Fibroblast of upper back skin (primary cell): ENCODE measurements around the gene PPM1L.

Experiments used
- DNase-seq: peaks from one replicate; pipeline ENCODE4 v3.0.0-alpha.2; 2013

The PPM1L gene

DNA sequence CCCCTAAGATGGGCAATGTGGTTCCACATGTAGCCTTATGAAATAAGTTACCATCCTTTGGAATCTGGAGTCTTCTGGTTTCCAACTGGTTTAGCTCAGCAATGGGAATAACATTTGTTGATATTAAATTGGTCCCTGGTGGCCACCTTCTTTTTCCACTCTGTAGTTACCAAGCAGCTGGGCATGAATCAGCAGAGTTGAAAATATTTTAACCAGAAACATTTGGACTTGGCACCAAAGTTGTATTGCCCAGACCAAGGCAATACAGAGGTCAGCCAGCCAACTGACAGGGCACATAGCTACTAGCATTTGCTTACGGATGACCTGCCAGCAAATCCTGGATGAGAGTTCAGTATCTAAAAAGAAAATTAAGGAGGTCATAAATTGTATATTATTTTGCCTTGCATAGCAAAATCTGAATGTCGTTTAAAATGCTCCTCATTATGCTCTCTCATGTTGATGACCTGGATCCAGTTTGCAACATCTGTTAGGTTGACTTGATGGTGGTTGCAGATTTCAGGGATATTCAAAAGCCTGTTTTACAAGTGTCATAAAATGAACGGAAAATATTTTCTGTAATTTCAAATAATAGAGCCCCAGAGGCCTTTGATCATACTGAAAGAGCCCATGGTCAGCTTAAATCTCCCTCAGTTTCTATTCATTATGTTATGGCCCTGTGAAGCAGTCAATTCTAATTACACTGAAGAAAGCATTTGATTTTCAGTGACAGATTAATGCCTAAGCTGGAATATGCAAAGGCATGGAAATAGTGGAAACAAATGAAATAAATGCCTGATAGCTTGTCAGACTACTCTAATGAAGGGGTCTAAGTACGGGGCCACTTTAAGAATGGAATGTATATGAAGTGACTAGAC, 54.6 kb downstream of the PPM1L start:
- DNase-seq, result peak; percentile 6

DNA sequence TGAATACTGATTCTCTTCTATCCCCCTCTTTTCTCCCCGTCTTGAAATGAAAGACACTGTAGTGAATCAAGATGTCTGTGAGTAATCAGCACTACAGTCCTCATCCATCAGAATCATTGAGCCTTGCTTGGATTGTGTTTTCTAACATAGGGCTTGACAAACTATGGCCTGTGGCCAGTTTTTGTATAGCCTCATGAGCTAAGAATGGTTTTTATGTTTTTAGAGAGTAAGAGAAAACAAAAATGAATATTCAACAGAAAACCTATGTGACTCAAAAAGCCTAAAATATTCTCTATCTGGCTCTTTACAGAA, 55.2 kb downstream of the PPM1L start:
- DNase-seq, result no peak

DNA sequence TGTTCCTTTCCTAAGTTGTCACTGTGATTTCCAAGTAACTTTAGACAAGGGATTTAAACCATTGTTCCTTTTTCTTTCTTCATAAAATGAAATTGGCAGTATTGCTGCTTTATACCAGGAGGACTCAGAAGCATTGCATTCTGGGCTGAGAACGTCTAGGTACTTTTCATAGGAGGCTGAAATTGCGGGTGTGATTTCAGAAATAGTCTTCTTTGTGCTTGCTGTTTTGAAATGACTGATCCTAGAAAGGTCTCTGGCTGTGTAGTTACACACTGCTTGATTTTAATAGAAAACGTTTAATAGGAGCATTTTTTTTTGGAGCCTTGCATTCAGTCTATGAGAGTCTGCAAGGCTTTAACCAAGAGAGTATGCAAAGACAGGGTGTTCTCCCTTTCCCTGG, 56.3 kb downstream of the PPM1L start:
- DNase-seq, result no peak

DNA sequence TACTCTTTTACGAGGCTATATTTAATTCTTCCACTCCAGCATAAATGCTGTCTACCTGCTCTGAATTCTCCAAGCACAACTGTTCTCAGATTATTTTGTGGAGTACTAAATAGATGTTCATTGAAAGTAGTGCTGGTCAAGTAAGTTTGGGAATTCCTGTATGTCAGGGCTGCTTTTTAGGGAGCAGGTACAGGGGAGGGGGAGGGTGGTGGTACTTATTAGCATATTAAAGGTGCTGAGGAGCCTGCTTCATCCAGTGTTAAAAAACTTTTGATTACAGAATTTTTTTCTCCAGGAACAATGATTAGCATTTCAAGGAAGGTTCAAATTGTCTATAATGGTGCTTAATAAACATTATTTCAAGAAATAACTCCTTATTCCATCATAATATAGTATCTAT, 59.2 kb downstream of the PPM1L start:
- DNase-seq, result no peak

DNA sequence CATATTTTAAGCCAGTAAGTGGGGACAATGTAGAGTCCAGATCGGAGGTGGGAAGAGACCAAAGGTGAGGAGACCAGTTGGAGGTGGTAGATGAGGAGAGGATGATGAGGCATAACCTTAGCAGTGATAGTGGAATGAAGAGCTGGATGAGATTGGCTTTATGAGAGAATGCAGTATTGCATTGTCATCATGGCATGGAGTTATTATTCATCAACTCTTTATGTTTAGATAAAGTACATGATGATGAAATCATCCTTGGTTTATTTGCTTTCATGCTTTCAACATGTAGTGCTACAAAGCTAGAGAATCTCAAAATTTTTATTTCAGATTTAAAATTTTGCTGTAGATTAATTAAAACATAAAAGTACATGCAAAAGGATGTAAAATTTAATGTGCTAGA, 64.0 kb downstream of the PPM1L start:
- DNase-seq, result no peak

DNA sequence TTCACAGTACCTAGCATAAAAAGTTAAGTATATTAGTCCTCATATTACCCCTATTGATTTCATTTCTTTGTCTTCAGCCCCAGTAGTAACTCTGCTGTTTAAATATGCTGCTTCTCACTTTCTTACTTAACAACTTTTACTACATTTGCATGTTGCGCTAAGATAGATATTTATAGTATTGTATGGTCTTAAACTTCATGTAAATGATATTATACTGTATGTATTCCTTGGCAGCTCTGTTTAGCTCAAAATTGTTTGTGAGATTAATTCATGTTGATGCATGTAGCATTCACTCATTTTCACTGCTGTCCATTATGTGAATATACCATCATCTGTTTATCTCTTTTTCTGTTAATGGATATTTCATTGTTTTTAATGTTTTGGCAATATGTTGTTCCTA, 64.4 kb downstream of the PPM1L start:
- no peak for DNase-seq

DNA sequence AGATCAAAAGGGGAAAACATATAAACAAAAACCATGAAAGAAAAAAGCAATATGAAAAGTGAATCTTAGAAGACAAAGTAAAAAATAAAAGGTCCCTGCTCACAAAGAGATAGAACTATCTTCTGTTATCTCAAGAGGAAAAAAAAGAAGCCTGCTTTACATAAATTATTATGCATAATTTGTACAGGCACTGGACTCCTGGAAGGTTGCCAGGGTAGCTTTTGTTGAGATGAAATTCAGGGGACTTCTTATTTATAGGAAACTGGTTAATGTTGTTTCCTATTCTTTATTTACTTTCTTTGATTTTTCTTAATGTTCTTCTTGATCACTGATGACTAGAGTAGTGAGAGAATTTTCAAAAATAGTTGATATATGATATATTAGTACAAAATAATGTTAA, 66.9 kb downstream of the PPM1L start:
- DNase-seq, result no peak

DNA sequence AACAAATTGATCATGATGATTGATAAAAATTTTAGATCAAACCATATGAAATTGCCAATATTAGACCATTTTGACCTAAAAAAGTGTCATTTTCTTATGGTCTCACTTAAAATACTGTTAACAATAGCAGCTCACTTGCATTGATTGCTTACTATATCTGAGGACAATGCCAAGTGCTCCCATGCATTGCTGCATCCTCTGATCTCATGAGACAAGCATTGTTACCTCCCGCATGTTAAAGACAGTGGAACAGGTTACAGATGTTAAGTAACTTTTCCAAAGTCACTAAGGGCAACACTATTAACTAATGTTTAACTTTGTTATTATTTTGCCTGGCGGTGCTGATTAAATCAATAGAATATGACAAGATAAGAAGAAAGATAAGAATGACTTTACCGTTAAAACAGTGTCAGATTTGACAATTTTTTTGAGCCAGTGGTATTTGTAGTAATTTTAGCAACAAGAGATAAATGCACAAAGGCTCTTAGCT, 69.3 kb downstream of the PPM1L start:
- no peak for DNase-seq

DNA sequence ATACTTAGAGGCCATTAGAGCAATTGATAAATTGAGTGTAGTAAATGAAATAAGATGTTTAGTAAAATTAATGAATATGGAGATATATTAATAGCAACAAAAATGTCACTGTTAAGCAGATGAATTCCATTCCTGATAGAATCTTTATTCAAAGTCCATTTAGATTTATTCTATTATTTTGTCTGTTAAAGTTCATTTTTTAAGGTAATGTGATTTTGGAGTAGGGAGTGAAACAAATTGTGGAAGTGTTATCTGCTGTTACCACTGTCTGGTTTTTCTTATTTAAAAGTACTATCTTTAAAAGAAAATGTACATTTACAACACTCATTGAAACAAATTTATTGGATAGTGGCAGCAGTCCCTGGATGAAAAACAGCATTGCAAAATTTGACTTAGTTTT, 70.4 kb downstream of the PPM1L start:
- no peak for DNase-seq

DNA sequence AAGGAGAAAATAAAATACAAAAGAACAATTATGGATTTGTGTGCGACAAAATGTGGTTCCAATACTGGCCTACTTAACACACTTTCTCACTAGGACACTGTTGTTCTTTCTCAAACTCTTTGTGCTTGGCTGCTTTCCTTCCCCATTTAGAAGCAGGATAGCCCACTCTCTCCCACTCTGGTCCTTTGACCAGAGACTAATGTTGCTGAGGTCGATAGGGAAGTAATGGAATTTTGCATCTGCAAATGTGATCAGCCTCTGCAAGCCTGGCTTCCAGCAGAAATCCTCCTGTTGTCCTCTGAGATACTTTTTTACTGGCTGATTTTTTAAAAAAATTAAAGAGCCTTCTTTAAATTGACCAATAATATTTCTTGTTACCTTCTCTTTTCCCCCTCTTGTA, 71.0 kb downstream of the PPM1L start:
- DNase-seq, result no peak

DNA sequence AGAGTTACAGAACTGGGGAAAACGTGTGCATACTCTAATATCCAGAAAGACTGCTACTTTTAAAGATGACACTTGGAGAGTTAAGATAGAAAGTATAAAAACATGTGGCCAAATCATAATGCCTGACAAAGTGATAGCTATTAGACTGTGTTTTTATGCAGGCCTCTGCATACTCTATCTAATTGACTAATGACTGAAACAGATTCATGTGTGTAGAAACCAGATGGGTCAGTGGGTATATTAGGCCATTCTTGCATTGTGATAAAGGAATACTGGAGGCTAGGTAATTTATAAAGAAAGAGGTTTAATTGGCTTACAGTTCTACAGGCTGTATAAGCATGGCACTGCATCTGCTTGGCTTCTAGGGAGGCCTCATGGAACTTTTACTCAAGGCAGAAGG, 71.5 kb downstream of the PPM1L start:
- no peak for DNase-seq

DNA sequence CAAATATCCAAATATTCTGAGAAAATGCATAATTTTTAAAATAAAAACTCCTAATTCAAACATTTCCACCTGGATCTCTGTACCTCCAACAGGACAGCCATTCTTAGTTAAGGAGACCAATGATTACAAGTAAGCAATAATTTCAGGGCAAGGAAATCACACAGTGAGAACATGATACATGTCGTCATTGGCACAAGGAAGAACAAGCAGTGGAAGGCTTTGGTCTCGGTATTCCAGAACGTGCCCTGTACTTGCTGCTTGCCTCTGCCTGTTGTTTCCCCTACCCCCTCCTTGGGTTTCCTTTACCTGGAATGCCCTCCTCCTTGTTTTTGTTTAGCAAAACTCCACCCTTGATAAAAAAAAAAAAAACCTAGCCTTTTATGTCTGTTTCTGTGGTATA, 72.8 kb downstream of the PPM1L start:
- no peak for DNase-seq

DNA sequence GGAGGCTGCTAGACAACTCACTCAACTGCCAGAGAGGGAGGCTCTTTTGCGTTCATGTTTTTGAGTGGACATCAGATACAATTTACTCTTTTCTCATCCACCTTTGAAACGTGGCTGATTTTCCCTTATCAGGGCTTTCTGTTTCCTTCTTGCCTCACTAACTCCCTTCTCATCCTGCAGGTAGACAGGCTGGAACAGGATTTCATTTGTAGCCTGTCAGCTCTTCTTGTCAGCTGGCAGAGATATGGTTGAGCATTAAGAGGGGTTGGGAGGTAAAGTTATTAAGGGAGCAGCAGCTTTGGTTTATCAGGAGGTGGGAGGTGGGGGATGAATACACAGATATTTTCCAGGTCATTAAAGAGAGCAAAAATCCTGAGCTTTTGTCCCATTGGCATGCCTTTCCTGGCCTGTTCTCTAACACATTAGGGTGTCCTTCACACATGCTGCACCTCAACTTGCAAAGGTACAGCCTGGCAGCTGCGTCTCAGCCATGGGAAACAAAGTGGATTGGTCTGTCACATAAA, 73.5 kb downstream of the PPM1L start:
- no peak for DNase-seq

DNA sequence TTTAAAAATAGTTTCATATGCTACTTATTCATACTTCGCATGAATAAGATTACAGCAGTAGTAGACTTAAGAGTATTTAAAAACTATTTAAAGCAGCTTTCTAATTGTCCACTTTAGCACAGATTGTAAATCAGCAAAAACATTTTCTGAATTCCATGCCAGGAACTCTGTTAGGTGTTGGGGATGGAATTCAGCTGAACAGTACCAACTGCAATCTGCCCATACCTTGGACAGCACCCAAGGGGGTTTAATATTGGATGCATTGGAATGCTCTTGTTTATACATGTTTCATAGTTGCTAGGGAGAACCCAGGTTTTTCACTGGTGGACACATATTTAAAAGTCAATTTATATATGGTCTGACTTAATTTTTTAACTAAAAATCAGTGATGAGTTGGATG, 74.8 kb downstream of the PPM1L start:
- peak; percentile 4 for DNase-seq

DNA sequence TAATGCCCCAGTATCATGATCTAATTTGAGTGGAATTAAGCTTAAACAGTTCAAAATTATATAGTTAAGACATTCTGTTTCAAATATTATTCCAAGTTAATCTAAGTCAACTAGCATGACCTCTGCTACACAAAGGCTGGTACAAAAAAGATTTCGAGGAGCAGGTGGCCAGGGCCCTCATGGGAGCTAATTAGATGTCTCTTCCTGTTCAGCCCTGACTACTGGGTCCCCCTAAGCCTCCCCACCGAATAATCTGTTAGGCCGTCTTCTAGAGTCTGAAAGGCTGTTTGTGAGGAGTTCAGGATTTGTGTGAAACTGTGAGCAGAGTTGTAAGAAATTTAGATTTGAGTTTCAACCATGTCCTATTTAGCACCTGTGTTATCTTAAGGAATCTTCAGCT, 75.4 kb downstream of the PPM1L start:
- no peak for DNase-seq

DNA sequence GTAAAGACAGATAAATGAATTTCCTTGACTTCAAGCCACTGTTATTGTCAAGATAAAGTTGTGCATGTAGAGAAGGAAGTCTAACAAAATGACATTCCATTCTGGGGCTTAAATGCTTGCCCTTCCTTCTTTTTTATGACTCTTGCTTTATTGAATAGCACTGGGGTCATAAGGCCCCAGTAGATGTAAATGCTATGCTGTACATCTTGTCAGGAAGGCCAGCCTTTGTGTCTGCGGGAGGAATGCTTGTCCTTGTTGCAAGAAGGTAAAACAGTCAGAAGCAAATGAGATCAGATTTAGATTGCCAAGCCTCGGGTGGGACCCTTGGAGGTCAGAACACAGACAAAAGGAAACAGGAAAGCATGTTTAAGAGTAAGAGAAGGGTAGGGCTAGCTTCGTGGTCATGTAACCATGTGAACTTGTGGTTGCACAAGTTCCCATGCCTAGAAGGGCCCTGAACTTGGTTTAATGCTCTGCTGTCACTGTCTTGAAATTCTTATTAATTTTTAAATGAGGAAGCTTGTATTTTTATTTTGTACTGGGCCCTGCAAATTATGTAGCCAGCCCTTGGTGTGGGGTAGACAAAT, 81.5 kb downstream of the PPM1L start:
- no peak for DNase-seq

DNA sequence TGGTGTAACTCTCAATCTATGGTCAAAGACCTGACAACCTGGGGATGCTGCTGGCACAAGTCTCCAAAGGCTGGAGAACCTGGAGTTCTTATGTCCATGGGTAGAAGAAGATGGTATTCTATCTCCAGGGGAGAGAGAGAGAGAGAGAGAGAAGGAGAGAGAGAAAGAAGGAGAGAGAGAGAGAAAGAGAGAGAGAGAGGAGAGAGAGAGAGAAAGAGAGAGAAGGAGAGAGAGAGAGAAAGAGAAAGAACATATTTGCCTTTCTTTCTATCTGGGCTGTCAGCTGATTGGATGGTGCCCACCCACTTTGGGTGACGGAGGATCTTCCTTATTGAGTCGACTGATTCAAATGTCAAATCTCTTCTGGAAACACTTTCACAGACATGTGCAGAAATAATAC, 84.6 kb downstream of the PPM1L start:
- no peak for DNase-seq

DNA sequence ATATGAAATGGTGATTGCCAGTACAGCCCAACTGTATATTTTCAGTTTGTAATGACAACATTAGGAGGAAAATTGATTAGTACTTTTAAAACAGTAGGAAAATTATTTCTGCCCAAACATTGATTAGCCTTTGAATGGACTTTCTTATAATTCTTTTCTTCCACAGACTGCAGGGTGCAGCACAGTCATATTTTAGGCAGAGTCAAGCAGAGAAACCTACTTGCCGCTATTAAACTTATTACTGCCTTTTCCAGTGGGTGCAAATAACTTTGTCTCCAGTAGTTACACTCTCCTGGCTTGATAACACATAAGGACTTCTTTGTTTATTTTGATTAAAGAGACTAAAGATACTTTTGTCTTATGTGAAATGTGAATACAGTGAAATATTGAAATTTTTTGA, 85.4 kb downstream of the PPM1L start:
- no peak for DNase-seq

DNA sequence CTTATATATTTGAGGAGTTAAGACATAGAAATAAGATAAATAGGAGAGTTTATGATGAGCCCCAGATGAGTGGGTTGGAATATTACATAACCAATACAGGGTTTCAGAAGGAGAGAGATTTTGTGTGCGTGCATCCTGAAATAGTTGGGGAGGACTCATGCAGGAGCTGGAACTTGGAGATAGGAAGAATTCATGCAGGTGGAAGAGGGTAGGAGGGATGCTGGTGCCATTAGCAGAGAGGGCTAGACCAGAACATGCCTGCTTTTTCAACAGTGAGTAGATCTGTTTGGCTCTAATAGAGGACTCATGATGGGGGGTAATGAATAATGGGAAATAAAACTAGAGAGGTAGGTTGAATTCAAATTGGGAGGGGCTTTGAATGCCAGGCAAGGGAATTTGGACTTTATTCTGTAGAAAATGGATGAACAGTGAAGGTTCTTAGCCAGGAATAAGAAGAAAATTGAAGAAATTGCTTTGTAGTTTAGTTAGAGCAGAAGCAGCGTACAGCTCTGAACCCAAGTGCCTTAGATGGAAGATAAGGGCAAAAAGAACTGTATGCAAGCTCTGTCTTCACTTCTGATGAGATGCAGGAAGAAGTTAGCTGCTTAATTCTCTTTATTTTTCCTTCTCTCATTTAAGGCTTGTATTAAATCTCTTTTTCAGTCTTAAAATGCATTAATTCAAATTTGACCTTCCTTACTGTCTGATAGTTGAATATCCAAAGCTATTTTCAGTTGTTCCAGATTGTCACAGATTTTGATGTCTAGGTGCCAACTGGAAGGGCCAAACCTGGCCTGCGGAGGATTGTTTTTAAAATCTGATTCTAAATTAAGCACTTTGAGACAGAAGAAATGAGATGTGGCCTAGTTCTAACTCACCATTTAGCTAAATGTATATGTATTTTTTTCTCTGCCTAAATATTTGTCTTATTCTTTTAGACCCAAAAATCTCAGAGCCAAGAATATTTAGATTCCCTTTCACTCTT, 86.3 kb downstream of the PPM1L start:
- DNase-seq, result no peak

DNA sequence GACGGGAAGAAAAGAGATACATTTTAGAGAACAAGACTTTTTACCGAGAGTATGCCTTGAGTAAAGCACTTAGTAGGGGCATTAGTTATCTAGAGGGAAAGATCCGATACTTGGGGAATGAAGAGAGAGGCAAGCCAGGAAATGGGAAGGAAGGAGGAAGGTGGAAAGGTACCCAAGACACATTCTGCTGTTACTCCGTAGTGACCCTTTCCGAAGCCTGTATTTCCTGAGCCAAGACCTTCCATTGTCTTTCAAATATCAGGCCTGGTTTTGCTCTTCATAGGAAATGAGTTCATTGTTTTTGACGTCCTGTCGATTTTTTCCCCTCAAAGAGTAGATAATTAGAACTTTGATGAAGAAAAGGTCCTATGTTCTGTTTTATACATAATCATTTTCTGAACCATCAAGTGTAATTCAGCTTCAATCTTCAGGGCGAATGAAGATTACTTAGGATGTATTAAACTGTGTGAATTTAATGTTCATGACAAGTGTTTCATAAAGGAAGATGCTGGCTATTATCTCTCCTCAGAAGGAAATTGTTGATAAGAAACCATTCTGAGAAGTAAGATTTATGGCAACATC, 95.7 kb downstream of the PPM1L start:
- DNase-seq, result no peak

DNA sequence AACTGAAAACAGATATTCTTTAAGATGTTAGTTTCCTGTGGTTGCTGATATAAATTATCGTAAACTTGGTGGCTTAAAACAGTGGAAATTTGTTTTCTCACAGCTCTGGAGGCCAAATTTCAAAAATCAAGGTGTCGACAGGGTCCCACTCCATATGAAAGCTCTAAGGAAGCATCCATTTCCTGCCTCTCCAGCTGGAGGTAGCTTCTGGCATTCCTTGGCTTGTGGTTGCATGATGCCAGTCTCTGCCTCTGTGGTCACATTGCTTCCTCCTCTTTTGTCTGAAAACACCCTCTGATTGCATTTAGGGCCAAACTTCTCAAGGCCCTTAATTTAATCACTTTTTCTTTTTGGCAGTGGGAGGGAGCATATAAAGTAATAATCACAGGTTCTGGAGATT, 96.8 kb downstream of the PPM1L start:
- no peak for DNase-seq

DNA sequence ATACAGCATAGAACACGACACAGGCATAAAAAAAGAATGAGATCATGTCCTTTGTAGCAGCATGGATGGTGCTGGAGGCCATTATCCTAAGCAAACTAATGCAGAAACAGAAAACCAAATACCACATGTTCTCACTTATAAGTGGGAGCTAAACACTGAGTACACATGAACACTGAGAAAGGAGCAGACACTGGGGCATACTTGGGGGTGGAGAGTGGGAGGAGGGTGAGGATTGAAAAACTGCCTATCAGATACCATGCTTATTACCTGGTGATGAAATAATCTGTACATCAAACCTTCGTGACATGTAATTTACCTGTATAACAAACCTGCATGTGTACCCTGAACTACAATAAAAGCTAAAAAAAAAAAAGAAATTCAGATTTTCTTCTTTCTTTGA, 100.4 kb downstream of the PPM1L start:
- no peak for DNase-seq
